Thoracic aorta (tissue), 2 donors: ENCODE measurements around the gene PARP14. TPM values are rescaled to one million over a fixed set of nuclear protein-coding genes. Genes with fewer than 3 reads are reported as not detected.

Source experiments
- ATAC-seq: fragments of 150-250 bp; one replicate; pipeline ENCODE4 v1.8.0; 2017; ENCODE audit warnings: low read depth; ENCODE audit not compliant: insufficient number of reproducible peaks, low FRiP score
- DNase-seq: peaks from one replicate; pipeline ENCODE4 v3.0.0-alpha.2; 2020; ENCODE audit warnings: low spot score
- H3K27ac ChIP-seq, 2 donors: fragments of 200-600 bp; sonication (generic); 1 replicate in 1 of 2; 2 replicates in 1 of 2; pipeline ENCODE4 v1.5.1; 2016; ENCODE audit warnings: mild to moderate bottlenecking in 2 of 2, moderate library complexity in 2 of 2
- H3K27me3 ChIP-seq: fragments of 200-600 bp; sonication (generic); replicated peaks from 2 replicates; pipeline ENCODE4 v1.6.0; 2016; ENCODE audit warnings: mild to moderate bottlenecking; ENCODE audit not compliant: insufficient read depth
- H3K36me3 ChIP-seq: fragments of 200-600 bp; sonication (generic); one replicate; pipeline ENCODE4 v1.5.1; 2016
- H3K4me1 ChIP-seq, 2 donors: fragments of 200-600 bp; sonication (generic); 1 replicate in 1 of 2; 2 replicates in 1 of 2; pipeline versions ENCODE4 v1.5.1 to v1.6.0; 2016; ENCODE audit warnings: low read depth in 2 of 2, mild to moderate bottlenecking in 1 of 2; ENCODE audit not compliant: control insufficient read depth in 1 of 2
- H3K4me3 ChIP-seq: fragments of 200-600 bp; sonication (generic); 2 replicates; pipeline ENCODE4 v1.5.1; 2016; ENCODE audit warnings: mild to moderate bottlenecking
- H3K9me3 ChIP-seq: fragments of 200-600 bp; sonication (generic); 2 replicates; pipeline ENCODE4 v1.5.1; 2016
- CTCF ChIP-seq: fragments of 200-600 bp; sonication (generic); IDR thresholded peaks from one replicate; pipeline ENCODE4 v1.5.1; 2019; ENCODE audit warnings: antibody characterized with exemption
- total RNA-seq, 2 donors: library from RNA; depleted of rRNA; stranded (reverse); fragments of >200 nt; gene quantifications; one replicate each; pipeline versions ENCODE4 v1.1.0 to v1.2.3, GENCODE V29; 2016

Gene PARP14
- total RNA-seq, 2 donors from 2014 or later: 57.1 to 74.1 TPM

GRCh38 chr3:122692674-122693073 is 12.0 kb downstream of the PARP14 start:
- DNase-seq (no peak), ATAC-seq (no peak)
- no peaks in the 10 kb centered on the region for H3K4me1 ChIP-seq
- H3K9me3 ChIP-seq: no peaks in the 10 kb centered on the region
- H3K4me3 ChIP-seq: no peak overlapping the region
- no peaks in the 10 kb centered on the region for H3K27me3 ChIP-seq
- peaks cover 39% of the 10 kb centered on the region for H3K36me3 ChIP-seq
- TF ChIP-seq CTCF: no peak
- no peak overlapping the region for H3K27ac ChIP-seq

GRCh38 chr3:122694966-122695365 is 14.3 kb downstream of the PARP14 start:
- TF ChIP-seq CTCF: no peak
- Histone ChIP-seq H3K9me3 (no peaks in the 10 kb centered on the region), H3K36me3 (peaks cover 42% of the 10 kb centered on the region), H3K27ac (no peak overlapping the region), H3K27me3 (no peaks in the 10 kb centered on the region), H3K4me1 (no peaks in the 10 kb centered on the region), H3K4me3 (no peak overlapping the region)
- ATAC-seq: no peak
- no peak for DNase-seq

GRCh38 chr3:122695927-122696561 is 15.4 kb downstream of the PARP14 start:
- Histone ChIP-seq H3K27me3 (no peaks in the 10 kb centered on the region), H3K4me1 (no peaks in the 10 kb centered on the region), H3K9me3 (no peaks in the 10 kb centered on the region), H3K4me3 (no peak overlapping the region), H3K36me3 (peaks cover 46% of the 10 kb centered on the region), H3K27ac (no peak overlapping the region)
- no peak for DNase-seq
- no peak for TF ChIP-seq CTCF
- ATAC-seq: no peak

GRCh38 chr3:122697952-122698620 is 17.4 kb downstream of the PARP14 start:
- ATAC-seq: no peak
- DNase-seq: no peak
- H3K36me3 ChIP-seq: peaks cover 48% of the 10 kb centered on the region
- no peaks in the 10 kb centered on the region for H3K27me3 ChIP-seq
- H3K4me1 ChIP-seq: no peaks in the 10 kb centered on the region
- no peak overlapping the region for H3K27ac ChIP-seq
- no peaks in the 10 kb centered on the region for H3K9me3 ChIP-seq
- no peak overlapping the region for H3K4me3 ChIP-seq
- no peak for TF ChIP-seq CTCF

GRCh38 chr3:122700193-122700592 is 19.6 kb downstream of the PARP14 start:
- no peak overlapping the region for H3K4me3 ChIP-seq
- TF ChIP-seq CTCF: no peak
- no peaks in the 10 kb centered on the region for H3K4me1 ChIP-seq
- H3K36me3 ChIP-seq: peaks cover 43% of the 10 kb centered on the region
- DNase-seq (no peak), ATAC-seq (no peak)
- no peaks in the 10 kb centered on the region for H3K9me3 ChIP-seq
- no peak overlapping the region for H3K27ac ChIP-seq
- H3K27me3 ChIP-seq: no peaks in the 10 kb centered on the region
